Stomach (tissue), 9 donors: Measurements from ENCODE around the gene SDC3. TPM values are rescaled to one million over a fixed set of nuclear protein-coding genes. Genes with fewer than 3 reads are reported as not detected.

ENCODE experiments used
- DNase-seq, 2 donors: peaks; one replicate each; pipeline versions ENCODE4 v3.0.0 to v3.0.0-alpha.2; 2013 to 2019
- H3K27ac ChIP-seq, 5 donors: fragments of 200-600 bp in 4 of 5; sonication (generic) in 4 of 5; one replicate each; pipeline ENCODE4 v1.5.1; 2013 to 2019; ENCODE audit warnings: mild to moderate bottlenecking in 1 of 5, moderate library complexity in 1 of 5
- H3K27me3 ChIP-seq, 3 donors: fragments of 200-600 bp; sonication (generic); one replicate each; pipeline ENCODE4 v1.5.1; 2017 to 2019; ENCODE audit warnings: mixed run types in 1 of 3
- H3K36me3 ChIP-seq, 4 donors: fragments of 200-600 bp; sonication (generic); 1 replicate in 3 of 4; 2 replicates in 1 of 4; pipeline ENCODE4 v1.5.1; 2016 to 2019
- H3K4me1 ChIP-seq, 4 donors: fragments of 200-600 bp; sonication (generic); one replicate each; pipeline ENCODE4 v1.5.1; 2016 to 2019
- H3K4me3 ChIP-seq, 4 donors: fragments of 200-600 bp; sonication (generic) in 3 of 4; one replicate each; pipeline ENCODE4 v1.5.1; 2016 to 2019; ENCODE audit warnings: mild to moderate bottlenecking in 1 of 4
- H3K9me3 ChIP-seq, 4 donors: fragments of 200-600 bp; sonication (generic); one replicate each; pipeline ENCODE4 v1.5.1; 2016 to 2019
- EP300 ChIP-seq: sonication (generic); formaldehyde crosslinking; IDR thresholded peaks from one replicate; pipeline ENCODE4 v1.6.1; 2017; ENCODE audit warnings: antibody characterized with exemption
- POLR2A ChIP-seq, 4 donors: fragments of 450-650 bp; IDR thresholded peaks; one replicate each; pipeline ENCODE4 v1.6.1; 2016; ENCODE audit warnings: antibody characterized with exemption in 4 of 4, control low read depth in 2 of 4, mild to moderate bottlenecking in 1 of 4, moderate library complexity in 1 of 4
- POLR2AphosphoS5 ChIP-seq, 3 donors: sonication (generic); formaldehyde crosslinking; IDR thresholded peaks; one replicate each; pipeline ENCODE4 v1.6.1; 2016; ENCODE audit warnings: antibody characterized with exemption in 3 of 3
- WGBS, 5 donors: extraction: QIAGEN DNeasy Blood & Tissue Kit in 3 of 5; methylation state at CpG; one replicate each; pipeline versions ENCODE4 v1.1.5 to v1.1.7; 2013 to 2018; 5-methylcytosine and 5-hydroxymethylcytosine counted together
- intact Hi-C: fragments of 100-400 bp; cut with DNase I; formaldehyde crosslinking; loops from one replicate; pipeline ENCODE4 v1.15.1; 2023; ENCODE audit warnings: low total_unique reads
- polyA plus RNA-seq, 3 donors: library from polyadenylated mRNA; stranded (reverse); fragments of 200-250 nt; gene quantifications; one replicate each; pipeline ENCODE4 v1.2.3, GENCODE V29; 2013
- total RNA-seq, 5 donors: library from RNA; depleted of rRNA; stranded (reverse); fragments of >200 nt; gene quantifications; one replicate each; pipeline versions ENCODE4 v1.1.0 to v1.2.3, GENCODE V29; 2014 to 2016
- TF ChIP-seq, protein P1 (sequence below), 7 experiments: fragments of 450-650 bp in 4 of 7; fragments of 200-600 bp in 3 of 7; sonication (generic) in 3 of 7; IDR thresholded peaks; one replicate each; pipeline ENCODE4 v1.5.1; 2016 to 2019; ENCODE audit warnings: antibody characterized with exemption in 7 of 7, control low read depth in 2 of 7, mild to moderate bottlenecking in 1 of 7
- donor health status: healthy with polysubstance abuse.
- donor health status: Bipolar disorder and iron deficiency.
- donor health status: healthy.

SDC3 gene
- total and polyA plus RNA-seq, 8 donors, result 0.58 to 47.2 (median 15.2) TPM

DNA sequence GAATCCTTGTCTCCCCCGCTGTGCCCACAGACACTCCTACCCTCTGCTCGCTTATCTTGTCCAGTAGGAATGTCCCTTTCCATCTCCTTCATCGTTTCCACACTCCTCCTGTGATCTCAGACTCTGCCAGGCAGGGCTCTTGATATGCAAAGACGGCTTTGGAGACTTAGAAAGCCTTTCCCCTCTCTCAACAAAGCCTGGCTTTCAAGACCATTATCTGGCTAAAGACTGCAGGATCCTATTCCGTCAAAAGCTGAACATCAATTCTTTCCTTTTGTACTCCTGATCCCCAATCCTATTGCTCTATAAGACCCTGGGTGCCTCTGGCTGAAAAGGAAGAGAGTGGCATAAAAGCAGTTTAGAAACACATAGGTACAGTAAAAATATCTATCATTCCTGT lies 63.9 kb downstream of the SDC3 start:
- Histone ChIP-seq H3K9me3 (no peaks in the 10 kb centered on the region), H3K27ac (no peak overlapping the region), H3K4me1 (peaks cover 11 to 28% (median 18%) of the 10 kb centered on the region in 4 donors), H3K4me3 (no peak overlapping the region), H3K27me3 (peaks cover 0 to 19% (median 0%) of the 10 kb centered on the region in 3 donors), H3K36me3 (no peaks in the 10 kb centered on the region)
- no peak for DNase-seq
- TF ChIP-seq, protein P1, sequence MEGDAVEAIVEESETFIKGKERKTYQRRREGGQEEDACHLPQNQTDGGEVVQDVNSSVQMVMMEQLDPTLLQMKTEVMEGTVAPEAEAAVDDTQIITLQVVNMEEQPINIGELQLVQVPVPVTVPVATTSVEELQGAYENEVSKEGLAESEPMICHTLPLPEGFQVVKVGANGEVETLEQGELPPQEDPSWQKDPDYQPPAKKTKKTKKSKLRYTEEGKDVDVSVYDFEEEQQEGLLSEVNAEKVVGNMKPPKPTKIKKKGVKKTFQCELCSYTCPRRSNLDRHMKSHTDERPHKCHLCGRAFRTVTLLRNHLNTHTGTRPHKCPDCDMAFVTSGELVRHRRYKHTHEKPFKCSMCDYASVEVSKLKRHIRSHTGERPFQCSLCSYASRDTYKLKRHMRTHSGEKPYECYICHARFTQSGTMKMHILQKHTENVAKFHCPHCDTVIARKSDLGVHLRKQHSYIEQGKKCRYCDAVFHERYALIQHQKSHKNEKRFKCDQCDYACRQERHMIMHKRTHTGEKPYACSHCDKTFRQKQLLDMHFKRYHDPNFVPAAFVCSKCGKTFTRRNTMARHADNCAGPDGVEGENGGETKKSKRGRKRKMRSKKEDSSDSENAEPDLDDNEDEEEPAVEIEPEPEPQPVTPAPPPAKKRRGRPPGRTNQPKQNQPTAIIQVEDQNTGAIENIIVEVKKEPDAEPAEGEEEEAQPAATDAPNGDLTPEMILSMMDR (IDR thresholded peaks at IDR 0.05), result no peak
- TF ChIP-seq EP300 (no peak), POLR2AphosphoS5 (IDR thresholded peaks at IDR 0.05) (no peak), POLR2A (IDR thresholded peaks at IDR 0.05) (no peak)
- intact Hi-C loops, result no loop called here
- 60 to 67% (median 63%) methylated on average over 5 of the region's 5 CpGs for WGBS, 5 donors

DNA sequence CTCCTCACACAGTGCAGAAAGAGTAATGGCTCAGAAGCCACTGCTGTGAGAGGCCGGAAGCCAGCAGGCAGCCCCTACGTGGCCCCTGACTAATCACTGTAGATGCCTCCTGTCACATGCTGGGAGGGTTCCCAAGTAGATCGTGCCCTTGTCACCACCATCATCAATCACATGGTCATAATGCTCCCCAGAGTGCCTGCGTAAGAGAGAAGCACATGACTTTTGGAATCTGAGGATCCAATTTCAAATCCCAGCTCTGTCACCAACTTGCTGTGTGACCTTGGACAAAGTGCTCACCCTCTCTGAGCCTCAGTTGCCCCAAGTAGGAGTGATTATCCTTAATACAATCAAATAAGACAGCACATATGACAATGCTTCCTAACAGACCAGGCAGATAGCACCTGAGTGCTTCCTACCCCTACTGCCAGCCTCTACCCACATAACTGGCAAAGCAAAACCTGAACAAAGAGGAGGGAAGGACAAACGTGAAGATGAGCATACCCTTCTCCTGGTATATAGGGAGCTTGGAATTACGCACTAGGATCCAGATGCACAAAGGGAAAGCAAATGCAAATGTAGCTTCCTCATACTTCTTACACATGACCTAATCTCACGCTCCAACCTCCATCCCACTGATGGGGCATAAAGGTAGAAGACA lies 65.7 kb downstream of the SDC3 start:
- Histone ChIP-seq H3K4me3 (no peak overlapping the region), H3K4me1 (peaks cover 11 to 23% (median 16%) of the 10 kb centered on the region in 4 donors), H3K27me3 (peaks cover 0 to 24% (median 0%) of the 10 kb centered on the region in 3 donors), H3K27ac (no peak overlapping the region), H3K9me3 (no peaks in the 10 kb centered on the region), H3K36me3 (no peaks in the 10 kb centered on the region)
- WGBS, 5 donors, result 65 to 76% (median 67%) methylated on average over 7 of the region's 7 CpGs
- TF ChIP-seq, protein P1 (IDR thresholded peaks at IDR 0.05), result no peak
- TF ChIP-seq POLR2AphosphoS5 (IDR thresholded peaks at IDR 0.05) (no peak), EP300 (no peak), POLR2A (IDR thresholded peaks at IDR 0.05) (no peak)
- DNase-seq, result peak in 1 of 2 donors; percentile 60
- intact Hi-C loops, result no loop called here

GRCh38 chr1:30840904-30841598 lies 67.5 kb downstream of the SDC3 start:
- WGBS, 5 donors, result 27 to 40% (median 33%) methylated on average over 10 of the region's 10 CpGs
- peak; percentile 27 to 64 for DNase-seq

GRCh38 chr1:30839827-30840359 lies 68.7 kb downstream of the SDC3 start:
- H3K27ac ChIP-seq, result no peak overlapping the region
- intact Hi-C loops, result no loop called here
- no peak for TF ChIP-seq EP300
- TF ChIP-seq POLR2AphosphoS5 (IDR thresholded peaks at IDR 0.05), result no peak
- TF ChIP-seq, protein P1 (IDR thresholded peaks at IDR 0.05), result no peak
- no peak for TF ChIP-seq POLR2A (IDR thresholded peaks at IDR 0.05)

More at GRCh38 chr1:30840904-30841598, 67.5 kb downstream of the SDC3 start:
- intact Hi-C loops, result no loop called here
- H3K36me3 ChIP-seq, result no peaks in the 10 kb centered on the region
- TF ChIP-seq, protein P1 (IDR thresholded peaks at IDR 0.05), result no peak
- TF ChIP-seq POLR2AphosphoS5 (IDR thresholded peaks at IDR 0.05), result peak in 1 of 3 donors; percentile 19
- no peak overlapping the region for H3K4me3 ChIP-seq
- peaks cover 6 to 15% (median 9%) of the 10 kb centered on the region in 4 donors for H3K4me1 ChIP-seq
- H3K27ac ChIP-seq, result no peak overlapping the region
- H3K9me3 ChIP-seq, result no peaks in the 10 kb centered on the region
- H3K27me3 ChIP-seq, result peaks cover 0 to 23% (median 0%) of the 10 kb centered on the region in 3 donors

More at GRCh38 chr1:30839827-30840359, 68.7 kb downstream of the SDC3 start:
- no peak overlapping the region for H3K4me3 ChIP-seq
- DNase-seq, result no peak
- no peaks in the 10 kb centered on the region for H3K36me3 ChIP-seq
- H3K9me3 ChIP-seq, result no peaks in the 10 kb centered on the region
- 90 to 98% (median 97%) methylated on average over 3 of the region's 3 CpGs for WGBS, 5 donors
- H3K4me1 ChIP-seq, result peaks cover 6 to 15% (median 9%) of the 10 kb centered on the region in 4 donors
- peaks cover 0 to 12% (median 0%) of the 10 kb centered on the region in 3 donors for H3K27me3 ChIP-seq
